ENCODE measurements around the gene MICOS13. TPM values are rescaled to one million over a fixed set of nuclear protein-coding genes. Genes with fewer than 3 reads are reported as not detected.

The MICOS13 gene
- total RNA-seq, 1 donor from 2014 or later: 55.4 TPM

DNA sequence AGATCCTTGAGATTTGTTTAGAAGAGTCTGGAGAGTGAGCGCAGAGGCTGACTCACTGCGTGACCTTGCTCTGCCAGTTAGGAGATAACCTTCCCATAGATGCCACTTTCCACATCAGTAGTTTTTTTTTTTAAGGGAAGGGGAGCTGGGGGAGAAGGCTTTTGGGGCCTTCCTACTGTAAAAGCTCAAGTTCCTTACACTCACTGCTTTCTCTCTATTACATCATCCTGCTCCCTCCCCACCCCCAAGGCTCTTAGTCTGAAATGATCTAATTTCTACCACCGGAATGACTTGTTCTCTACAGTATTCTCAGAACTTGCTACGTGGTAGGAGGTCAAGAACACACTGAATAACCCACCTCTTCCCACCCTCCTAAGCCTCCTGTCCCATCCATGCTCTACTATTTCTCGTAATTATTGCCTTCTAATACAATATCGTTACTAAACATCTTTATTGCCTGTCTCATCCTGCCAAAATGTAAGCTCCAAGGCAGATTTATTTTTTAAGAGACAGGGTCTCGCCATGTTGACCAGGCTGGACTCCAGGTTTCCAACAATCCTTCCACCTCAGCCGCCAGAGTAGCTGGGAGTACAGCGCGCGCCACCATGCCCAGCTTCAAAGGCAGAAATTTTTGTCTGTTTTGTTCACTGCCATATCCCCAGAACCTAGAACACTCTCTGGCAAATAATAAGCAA, 38.4 kb upstream of the MICOS13 start:
- DNase-seq (ENCODE audit: low read depth): peak; percentile 72
- peak overlapping the region; percentile 88 for H3K4me3 ChIP-seq (ENCODE audit: low read depth, low read length)
- TF ChIP-seq, protein P1, sequence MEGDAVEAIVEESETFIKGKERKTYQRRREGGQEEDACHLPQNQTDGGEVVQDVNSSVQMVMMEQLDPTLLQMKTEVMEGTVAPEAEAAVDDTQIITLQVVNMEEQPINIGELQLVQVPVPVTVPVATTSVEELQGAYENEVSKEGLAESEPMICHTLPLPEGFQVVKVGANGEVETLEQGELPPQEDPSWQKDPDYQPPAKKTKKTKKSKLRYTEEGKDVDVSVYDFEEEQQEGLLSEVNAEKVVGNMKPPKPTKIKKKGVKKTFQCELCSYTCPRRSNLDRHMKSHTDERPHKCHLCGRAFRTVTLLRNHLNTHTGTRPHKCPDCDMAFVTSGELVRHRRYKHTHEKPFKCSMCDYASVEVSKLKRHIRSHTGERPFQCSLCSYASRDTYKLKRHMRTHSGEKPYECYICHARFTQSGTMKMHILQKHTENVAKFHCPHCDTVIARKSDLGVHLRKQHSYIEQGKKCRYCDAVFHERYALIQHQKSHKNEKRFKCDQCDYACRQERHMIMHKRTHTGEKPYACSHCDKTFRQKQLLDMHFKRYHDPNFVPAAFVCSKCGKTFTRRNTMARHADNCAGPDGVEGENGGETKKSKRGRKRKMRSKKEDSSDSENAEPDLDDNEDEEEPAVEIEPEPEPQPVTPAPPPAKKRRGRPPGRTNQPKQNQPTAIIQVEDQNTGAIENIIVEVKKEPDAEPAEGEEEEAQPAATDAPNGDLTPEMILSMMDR (IDR thresholded peaks at IDR 0.05; ENCODE audit: insufficient read depth, low read length, poor library complexity, severe bottlenecking): no peak
- no peaks in the 10 kb centered on the region for H3K27me3 ChIP-seq (ENCODE audit: control insufficient read depth, insufficient read depth, low read length)
- no peaks in the 10 kb centered on the region for H3K36me3 ChIP-seq (ENCODE audit: control insufficient read depth, insufficient read depth, low read length)

DNA sequence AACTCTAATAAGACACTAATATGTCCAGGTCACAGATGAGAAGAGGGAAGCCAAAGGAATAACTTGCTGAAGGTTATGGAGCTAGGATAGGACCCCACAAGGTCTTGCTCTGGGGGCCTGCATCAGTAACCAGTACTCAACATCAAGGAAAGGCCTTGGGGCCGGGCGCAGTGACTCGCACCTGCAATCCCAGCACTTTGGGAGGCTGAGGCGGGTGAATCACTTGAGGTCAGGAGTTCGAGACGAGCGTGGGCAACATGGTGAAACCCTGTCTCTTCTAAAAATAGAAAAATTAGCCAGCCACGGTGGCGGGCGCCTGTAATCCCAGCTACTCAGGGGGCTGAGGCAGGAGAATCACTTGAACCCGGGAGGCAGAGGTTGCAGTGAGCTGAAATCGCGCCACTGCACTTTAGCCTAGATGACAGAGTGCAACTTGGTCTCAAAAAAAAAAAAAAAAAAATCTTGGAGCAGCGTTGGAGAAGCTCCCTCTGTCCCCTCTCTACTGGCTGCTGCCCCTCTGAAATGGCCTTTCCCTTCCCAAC, 37.8 kb upstream of the MICOS13 start:
- no peaks in the 10 kb centered on the region for H3K27me3 ChIP-seq (ENCODE audit: control insufficient read depth, insufficient read depth, low read length)
- H3K36me3 ChIP-seq (ENCODE audit: control insufficient read depth, insufficient read depth, low read length): no peaks in the 10 kb centered on the region
- peak overlapping the region; percentile 88 for H3K4me3 ChIP-seq (ENCODE audit: low read depth, low read length)
- no peak for DNase-seq (ENCODE audit: low read depth)
- TF ChIP-seq, protein P1 (IDR thresholded peaks at IDR 0.05; ENCODE audit: insufficient read depth, low read length, poor library complexity, severe bottlenecking): no peak

DNA sequence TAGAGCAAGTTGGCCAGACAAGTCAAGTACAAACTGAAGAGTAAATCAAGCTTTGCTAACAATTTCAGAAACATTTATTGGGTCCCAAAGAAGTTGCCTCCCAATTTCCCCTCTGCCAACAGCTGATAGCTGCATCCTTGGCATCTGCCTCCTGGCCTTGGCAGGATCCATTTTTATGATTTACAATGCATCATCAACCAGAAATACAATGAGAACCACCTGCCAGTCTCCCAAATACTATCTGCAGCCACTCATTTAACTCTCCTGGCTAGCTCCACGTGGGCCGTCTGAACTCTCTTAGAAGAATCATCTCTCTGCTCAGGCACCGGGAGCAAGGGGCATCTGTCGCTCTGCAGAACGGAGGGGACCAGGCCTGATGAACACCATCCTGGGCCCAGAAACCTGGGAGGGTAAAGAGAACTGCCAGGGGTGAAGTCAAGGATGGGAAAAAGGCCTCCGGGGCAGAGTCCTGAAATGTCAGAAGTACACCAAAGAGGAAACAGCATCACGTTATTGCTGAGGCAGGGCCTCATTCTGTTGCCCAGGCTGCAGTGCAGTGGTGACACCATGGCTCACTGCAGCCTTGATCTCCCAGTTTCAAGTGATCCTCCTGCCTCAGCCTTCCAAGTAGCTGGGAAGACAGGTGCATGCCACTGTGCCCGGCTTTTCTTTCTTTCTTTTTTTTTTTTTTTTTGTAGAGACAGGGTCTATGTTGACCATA, 37.1 kb upstream of the MICOS13 start:
- no peak for DNase-seq (ENCODE audit: low read depth)
- Histone ChIP-seq H3K27me3 (ENCODE audit: control insufficient read depth, insufficient read depth, low read length) (no peaks in the 10 kb centered on the region), H3K4me3 (ENCODE audit: low read depth, low read length) (no peak overlapping the region), H3K36me3 (ENCODE audit: control insufficient read depth, insufficient read depth, low read length) (no peaks in the 10 kb centered on the region)
- TF ChIP-seq, protein P1 (IDR thresholded peaks at IDR 0.05; ENCODE audit: insufficient read depth, low read length, poor library complexity, severe bottlenecking): no peak

DNA sequence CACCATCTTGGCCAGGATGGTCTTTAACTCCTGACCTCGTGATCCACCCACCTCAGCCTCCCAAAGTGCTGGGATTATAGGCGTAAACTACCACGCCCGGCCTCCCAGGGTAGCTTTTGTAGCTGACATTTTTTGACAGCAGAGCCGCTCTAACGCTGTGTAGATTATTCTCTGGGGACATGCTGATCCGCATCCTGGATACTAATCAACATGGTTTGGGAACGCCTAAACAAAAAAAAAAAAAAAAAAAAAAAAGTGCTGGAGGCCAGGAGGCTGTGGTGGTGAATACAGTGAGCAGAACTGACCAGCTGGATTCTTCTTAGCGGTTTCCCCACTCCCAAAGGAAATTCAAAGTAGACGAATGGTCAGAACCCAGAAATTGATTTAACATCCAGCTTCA, 34.5 kb upstream of the MICOS13 start:
- H3K4me3 ChIP-seq (ENCODE audit: low read depth, low read length): no peak overlapping the region
- no peaks in the 10 kb centered on the region for H3K36me3 ChIP-seq (ENCODE audit: control insufficient read depth, insufficient read depth, low read length)
- TF ChIP-seq, protein P1 (IDR thresholded peaks at IDR 0.05; ENCODE audit: insufficient read depth, low read length, poor library complexity, severe bottlenecking): no peak
- no peak for DNase-seq (ENCODE audit: low read depth)
- no peaks in the 10 kb centered on the region for H3K27me3 ChIP-seq (ENCODE audit: control insufficient read depth, insufficient read depth, low read length)

DNA sequence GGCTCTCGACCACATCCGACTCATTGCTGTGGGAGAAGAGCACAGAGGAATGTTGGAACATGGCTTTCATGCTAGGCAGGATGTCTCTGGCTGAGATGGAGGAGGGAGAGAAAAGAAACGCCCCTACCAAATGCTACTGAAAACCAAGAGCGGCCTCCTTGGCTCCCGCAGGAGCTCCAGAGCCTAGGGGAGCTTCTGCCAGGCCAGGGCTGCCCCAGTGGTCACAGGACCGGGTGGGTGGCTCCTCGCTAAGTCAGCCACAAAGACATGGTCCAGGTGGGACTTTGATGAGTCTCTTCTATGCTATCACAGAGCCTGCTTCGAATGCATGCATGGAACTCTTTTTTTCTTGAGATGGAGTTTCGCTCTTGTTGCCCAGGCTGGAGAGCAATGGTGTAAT, 32.9 kb upstream of the MICOS13 start:
- TF ChIP-seq, protein P1 (IDR thresholded peaks at IDR 0.05; ENCODE audit: insufficient read depth, low read length, poor library complexity, severe bottlenecking): no peak
- DNase-seq (ENCODE audit: low read depth): no peak
- no peak overlapping the region for H3K4me3 ChIP-seq (ENCODE audit: low read depth, low read length)
- H3K27me3 ChIP-seq (ENCODE audit: control insufficient read depth, insufficient read depth, low read length): no peaks in the 10 kb centered on the region
- H3K36me3 ChIP-seq (ENCODE audit: control insufficient read depth, insufficient read depth, low read length): no peaks in the 10 kb centered on the region
